PC-3 (cell line): ENCODE measurements around the gene TMEM79. TPM values are rescaled to one million over a fixed set of nuclear protein-coding genes. Genes with fewer than 3 reads are reported as not detected.

Experiments used
- ATAC-seq: fragments of 200-7000 bp; cut with Tn5 transposase; 2 replicates; pipeline ENCODE4 v1.9.1; 2020; ENCODE audit warnings: mild to moderate bottlenecking, moderate library complexity
- BruUV-seq: library from RNA; stranded (reverse); fragments of 400-500 nt; replicated peaks from 2 replicates; lab custom pipeline; 2021; lab: Mats Ljungman, UMichigan
- CTCF ChIA-PET: fragments of 300-600 bp; sonication (Branson Sonifier 250); formaldehyde crosslinking; loops from one replicate; lab custom pipeline; 2022; ENCODE audit warnings: antibody characterized with exemption; lab: Charles Lee
- POLR2A ChIA-PET: fragments of 300-600 bp; sonication (Branson Sonifier 250); formaldehyde crosslinking; loops from one replicate; lab custom pipeline; 2022; ENCODE audit warnings: antibody characterized with exemption; ENCODE audit not compliant: unreplicated experiment; lab: Charles Lee
- DNase-seq: peaks from one replicate; pipeline ENCODE4 v3.0.0-alpha.2; 2015
- H2AFZ ChIP-seq: fragments of 300-600 bp; sonication (generic); 2 replicates; pipeline ENCODE4 v1.6.0; 2016; ENCODE audit warnings: antibody characterized with exemption, low read length
- H3F3A ChIP-seq: fragments of 300-600 bp; sonication (generic); one replicate; pipeline ENCODE4 v1.6.0; 2017; ENCODE audit warnings: antibody characterized with exemption, low read length, control low read depth, mild to moderate bottlenecking; ENCODE audit not compliant: unreplicated experiment
- H3K27ac ChIP-seq: fragments of 300-600 bp; sonication (generic); 2 replicates; pipeline ENCODE4 v1.5.1; 2016; ENCODE audit warnings: mild to moderate bottlenecking, low read length
- H3K27me3 ChIP-seq: fragments of 300-600 bp; sonication (generic); 2 replicates; pipeline ENCODE4 v1.6.1; 2016; ENCODE audit warnings: low read length, mixed read lengths
- H3K36me3 ChIP-seq: fragments of 300-600 bp; sonication (generic); 2 replicates; pipeline ENCODE4 v1.6.1; 2016; ENCODE audit warnings: low read depth, mixed run types, low read length, mixed read lengths
- H3K4me1 ChIP-seq: fragments of 300-600 bp; sonication (generic); 2 replicates; pipeline ENCODE4 v1.5.1; 2016; ENCODE audit warnings: low read length; ENCODE audit not compliant: insufficient read depth
- H3K4me2 ChIP-seq: fragments of 300-600 bp; sonication (generic); 2 replicates; pipeline ENCODE4 v1.6.0; 2016; ENCODE audit warnings: low read length
- H3K4me3 ChIP-seq: fragments of 300-600 bp; sonication (generic); 2 replicates; pipeline ENCODE4 v1.5.1; 2016; ENCODE audit warnings: mild to moderate bottlenecking, low read length, mixed read lengths
- H3K79me2 ChIP-seq: fragments of 300-600 bp; sonication (generic); 2 replicates; pipeline ENCODE4 v1.6.1; 2017; ENCODE audit warnings: low read length, mixed read lengths
- H3K9ac ChIP-seq: fragments of 300-600 bp; sonication (generic); 2 replicates; pipeline ENCODE4 v1.6.0; 2016; ENCODE audit warnings: mild to moderate bottlenecking, low read length
- H3K9me2 ChIP-seq: fragments of 300-600 bp; sonication (generic); replicated peaks from 2 replicates; pipeline ENCODE4 v1.6.1; 2016; ENCODE audit warnings: mixed run types, low read length, mixed read lengths
- H3K9me3 ChIP-seq: fragments of 300-600 bp; sonication (generic); 2 replicates; pipeline ENCODE4 v1.6.1; 2016; ENCODE audit warnings: low read length, mixed read lengths
- H4K20me1 ChIP-seq: fragments of 300-600 bp; sonication (generic); 2 replicates; pipeline ENCODE4 v1.6.1; 2016; ENCODE audit warnings: low read length, mixed read lengths
- EZH2 ChIP-seq: fragments of 300-600 bp; sonication (generic); IDR thresholded peaks from one replicate; pipeline ENCODE4 v1.6.1; 2017; ENCODE audit warnings: antibody characterized with exemption, mild to moderate bottlenecking, low read length; ENCODE audit not compliant: unreplicated experiment
- EZH2phosphoT487 ChIP-seq: fragments of 300-600 bp; sonication (generic); IDR thresholded peaks from 2 replicates; pipeline ENCODE4 v1.6.1; 2018; ENCODE audit warnings: mild to moderate bottlenecking, antibody characterized with exemption, low read length, borderline replicate concordance
- intact Hi-C: fragments of 100-400 bp; cut with micrococcal nuclease; formaldehyde crosslinking; loops from 2 replicates; pipeline ENCODE4 v1.9.0; 2023
- total RNA-seq: library from RNA; depleted of rRNA; stranded (reverse); fragments of >200 nt; gene quantifications from 2 replicates; pipeline ENCODE4 v1.2.3, GENCODE V29; 2014
- TF ChIP-seq, protein P1 (sequence below): fragments of 300-600 bp; sonication (generic); conservative IDR thresholded peaks from 2 replicates; pipeline ENCODE4 v1.5.1; 2017; ENCODE audit warnings: antibody characterized with exemption, low read depth, mild to moderate bottlenecking, low read length

TMEM79 gene
- total RNA-seq, 1 experiment from 2014 or later: 8.1 TPM

DNA sequence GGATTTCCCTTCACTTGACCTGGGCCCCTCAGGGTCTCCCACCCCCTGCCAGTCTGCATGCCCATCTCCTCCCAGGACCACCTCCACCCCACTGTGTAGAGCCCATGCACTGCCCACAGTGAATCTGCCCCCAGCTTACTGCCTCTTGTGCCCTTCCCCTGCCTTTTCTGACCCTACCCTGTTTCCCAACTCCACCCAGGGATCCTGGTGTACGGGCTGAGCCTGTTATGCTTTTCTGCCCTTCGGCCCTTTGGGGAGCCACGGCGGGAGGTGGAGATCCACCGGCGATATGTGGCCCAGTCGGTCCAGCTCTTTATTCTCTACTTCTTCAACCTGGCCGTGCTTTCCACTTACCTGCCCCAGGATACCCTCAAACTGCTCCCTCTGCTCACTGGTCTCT lies 1.9 kb downstream of the TMEM79 start:
- no peaks in the 10 kb centered on the region for H3K9me2 ChIP-seq
- H3K36me3 ChIP-seq: no peaks in the 10 kb centered on the region
- H3K4me3 ChIP-seq: no peak overlapping the region
- TF ChIP-seq, protein P1, sequence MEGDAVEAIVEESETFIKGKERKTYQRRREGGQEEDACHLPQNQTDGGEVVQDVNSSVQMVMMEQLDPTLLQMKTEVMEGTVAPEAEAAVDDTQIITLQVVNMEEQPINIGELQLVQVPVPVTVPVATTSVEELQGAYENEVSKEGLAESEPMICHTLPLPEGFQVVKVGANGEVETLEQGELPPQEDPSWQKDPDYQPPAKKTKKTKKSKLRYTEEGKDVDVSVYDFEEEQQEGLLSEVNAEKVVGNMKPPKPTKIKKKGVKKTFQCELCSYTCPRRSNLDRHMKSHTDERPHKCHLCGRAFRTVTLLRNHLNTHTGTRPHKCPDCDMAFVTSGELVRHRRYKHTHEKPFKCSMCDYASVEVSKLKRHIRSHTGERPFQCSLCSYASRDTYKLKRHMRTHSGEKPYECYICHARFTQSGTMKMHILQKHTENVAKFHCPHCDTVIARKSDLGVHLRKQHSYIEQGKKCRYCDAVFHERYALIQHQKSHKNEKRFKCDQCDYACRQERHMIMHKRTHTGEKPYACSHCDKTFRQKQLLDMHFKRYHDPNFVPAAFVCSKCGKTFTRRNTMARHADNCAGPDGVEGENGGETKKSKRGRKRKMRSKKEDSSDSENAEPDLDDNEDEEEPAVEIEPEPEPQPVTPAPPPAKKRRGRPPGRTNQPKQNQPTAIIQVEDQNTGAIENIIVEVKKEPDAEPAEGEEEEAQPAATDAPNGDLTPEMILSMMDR: no peak
- TF ChIP-seq EZH2: no peak
- TF ChIP-seq EZH2phosphoT487: no peak
- peaks cover 40% of the 10 kb centered on the region for H3K79me2 ChIP-seq
- no peaks in the 10 kb centered on the region for H3K27me3 ChIP-seq
- ChIA-PET CTCF (no interaction called here), POLR2A (no interaction called here)
- DNase-seq (no peak), ATAC-seq (no peak)
- H2AFZ ChIP-seq: no peak overlapping the region
- intact Hi-C loops: no loop called here
- BruUV-seq: no TSS peak
- H3K9ac ChIP-seq: no peak overlapping the region
- no peaks in the 10 kb centered on the region for H3K9me3 ChIP-seq
- H3K4me1 ChIP-seq: peaks cover 31% of the 10 kb centered on the region
- H3K27ac ChIP-seq: no peak overlapping the region
- H3F3A ChIP-seq: no peaks in the 10 kb centered on the region
- no peak overlapping the region for H3K4me2 ChIP-seq
- peaks cover 10% of the 10 kb centered on the region for H4K20me1 ChIP-seq

DNA sequence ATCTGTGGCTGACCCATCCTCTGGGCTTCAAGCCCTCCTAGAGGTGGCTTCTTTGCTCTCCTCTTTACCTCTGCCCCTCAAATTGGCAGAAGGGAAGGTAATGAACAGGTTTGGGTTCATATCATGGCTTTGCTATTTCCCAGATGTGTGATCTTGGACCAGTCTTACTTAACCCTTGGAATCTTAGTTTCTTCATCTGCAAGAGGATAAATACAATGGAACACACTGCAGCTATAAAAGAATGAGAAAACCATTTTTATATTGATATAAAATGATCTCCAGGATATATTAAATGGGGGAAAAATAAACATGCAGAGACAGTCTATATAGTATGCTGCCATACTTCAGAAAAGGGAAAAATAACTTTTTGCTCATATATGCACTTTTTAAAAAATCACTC lies 5.7 kb downstream of the TMEM79 start:
- Histone ChIP-seq H3K4me2 (no peak overlapping the region), H3K27ac (no peak overlapping the region), H3K9me3 (no peaks in the 10 kb centered on the region), H3K9me2 (no peaks in the 10 kb centered on the region), H3K36me3 (no peaks in the 10 kb centered on the region), H2AFZ (no peak overlapping the region), H3K4me3 (no peak overlapping the region), H3K4me1 (peaks cover 8% of the 10 kb centered on the region), H3K27me3 (no peaks in the 10 kb centered on the region), H3K9ac (no peak overlapping the region), H3F3A (no peaks in the 10 kb centered on the region), H3K79me2 (peaks cover 4% of the 10 kb centered on the region; the same call in 1 of the 2 replicates), H4K20me1 (no peaks in the 10 kb centered on the region)
- TF ChIP-seq EZH2 (no peak), EZH2phosphoT487 (no peak)
- TF ChIP-seq, protein P1: no peak
- ChIA-PET POLR2A (no interaction called here), CTCF (no interaction called here)
- no peak for ATAC-seq
- intact Hi-C loops: no loop called here
- BruUV-seq: no TSS peak
- DNase-seq: no peak

DNA sequence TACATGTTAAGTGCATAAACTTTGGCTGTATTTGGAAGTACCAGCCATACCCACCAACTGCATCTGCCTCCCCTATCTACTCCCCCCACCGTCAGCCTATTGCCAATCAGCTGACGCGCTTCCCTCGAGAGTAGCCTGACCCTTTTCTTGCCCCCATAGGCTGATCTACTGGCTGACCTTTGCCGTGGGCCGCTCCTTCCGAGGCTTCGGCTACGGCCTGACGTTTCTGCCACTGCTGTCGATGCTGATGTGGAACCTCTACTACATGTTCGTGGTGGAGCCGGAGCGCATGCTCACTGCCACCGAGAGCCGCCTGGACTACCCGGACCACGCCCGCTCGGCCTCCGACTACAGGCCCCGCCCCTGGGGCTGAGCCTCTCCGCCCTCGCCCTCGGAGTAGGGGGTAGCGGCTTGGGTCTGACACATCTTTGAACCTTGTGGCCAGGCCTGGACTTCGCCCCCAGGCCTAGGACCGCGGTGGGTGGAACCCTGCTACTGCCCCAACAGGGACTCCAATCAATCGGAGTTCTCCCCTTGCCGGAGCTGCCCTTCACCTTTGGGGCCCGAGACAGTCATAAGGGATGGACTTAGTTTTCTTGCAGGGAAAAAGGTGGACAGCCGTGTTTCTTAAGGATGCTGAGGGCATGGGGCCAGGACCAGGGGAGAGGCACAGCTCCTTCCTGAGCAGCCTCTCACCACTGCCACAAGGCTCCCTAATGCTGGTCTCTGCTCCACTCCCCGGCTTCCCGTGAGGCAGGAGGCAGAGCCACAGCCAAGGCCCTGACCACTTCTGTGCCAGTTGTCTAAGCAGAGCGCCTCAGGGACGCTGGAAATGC lies 7.3 kb downstream of the TMEM79 start:
- ChIA-PET POLR2A (no interaction called here), CTCF (no interaction called here)
- Histone ChIP-seq H3K9ac (peak overlapping the region; percentile 33), H2AFZ (peak overlapping the region; percentile 87), H3K9me2 (no peaks in the 10 kb centered on the region), H3K27me3 (no peaks in the 10 kb centered on the region), H3K4me1 (peaks cover 15% of the 10 kb centered on the region; the same call in 1 of the 2 replicates), H3K4me3 (peak overlapping the region; percentile 66), H3K36me3 (no peaks in the 10 kb centered on the region), H3K4me2 (peak overlapping the region; percentile 87), H3K27ac (no peak overlapping the region), H3K9me3 (no peaks in the 10 kb centered on the region), H3F3A (no peaks in the 10 kb centered on the region), H4K20me1 (no peaks in the 10 kb centered on the region), H3K79me2 (no peaks in the 10 kb centered on the region)
- ATAC-seq (peak; percentile 95), DNase-seq (peak; percentile 76)
- TF ChIP-seq EZH2 (no peak), EZH2phosphoT487 (no peak)
- TF ChIP-seq, protein P1: no peak
- BruUV-seq: no TSS peak
- intact Hi-C loops: no loop called here
